Calu3 (cell line): ENCODE data around the gene CDKN3. TPM values are rescaled to one million over a fixed set of nuclear protein-coding genes. Genes with fewer than 3 reads are reported as not detected.

Source experiments
- BruUV-seq: library from RNA; stranded (reverse); fragments of 400-500 nt; replicated peaks from 2 replicates; lab custom pipeline; 2021; lab: Mats Ljungman, UMichigan
- CTCF ChIA-PET: fragments of 300-600 bp; sonication (Branson Sonifier 250); formaldehyde crosslinking; loops from one replicate; lab custom pipeline; 2022; ENCODE audit warnings: antibody characterized with exemption; lab: Charles Lee
- DNase-seq: peaks from one replicate; pipeline ENCODE4 v3.0.0; 2022
- H3K27ac Mint-ChIP-seq: one replicate; pipeline ENCODE4 v1.8.0; 2022; ENCODE audit warnings: mixed read lengths; ENCODE audit not compliant: unreplicated experiment
- H3K27me3 Mint-ChIP-seq: one replicate; pipeline ENCODE4 v1.8.0; 2022; ENCODE audit warnings: mixed read lengths; ENCODE audit not compliant: unreplicated experiment
- H3K36me3 Mint-ChIP-seq: one replicate; pipeline ENCODE4 v1.8.0; 2022; ENCODE audit warnings: mild to moderate bottlenecking, moderate library complexity, mixed read lengths; ENCODE audit not compliant: insufficient read depth, unreplicated experiment
- H3K4me1 Mint-ChIP-seq: one replicate; pipeline ENCODE4 v1.8.0; 2022; ENCODE audit warnings: mild to moderate bottlenecking, low read depth, mixed read lengths; ENCODE audit not compliant: unreplicated experiment
- H3K4me3 Mint-ChIP-seq: one replicate; pipeline ENCODE4 v1.8.0; 2022; ENCODE audit warnings: mild to moderate bottlenecking, low read depth, moderate library complexity, mixed read lengths; ENCODE audit not compliant: unreplicated experiment
- H3K9me3 Mint-ChIP-seq: one replicate; pipeline ENCODE4 v1.8.0; 2022; ENCODE audit warnings: low read depth, mixed read lengths; ENCODE audit not compliant: unreplicated experiment
- CTCF ChIP-seq: fragments of 200-600 bp; IDR thresholded peaks from one replicate; pipeline ENCODE4 v1.8.0; 2022; ENCODE audit warnings: antibody characterized with exemption; ENCODE audit not compliant: unreplicated experiment
- intact Hi-C: fragments of 100-400 bp; cut with micrococcal nuclease; formaldehyde crosslinking; loops from one replicate; pipeline ENCODE4 v1.10.0; 2022; ENCODE audit not compliant: unreplicated experiment
- total RNA-seq: library from RNA; stranded (reverse); gene quantifications from 2 replicates; pipeline ENCODE4 v1.2.3, GENCODE V29; 2022

CDKN3 gene
- total RNA-seq, 1 experiment from 2014 or later: 50.3 TPM

- intact Hi-C loops: no loop called here
- Mint-ChIP-seq H3K4me3 (no peak overlapping the region), H3K27me3 (no peaks in the 10 kb centered on the region), H3K4me1 (peaks cover 27% of the 10 kb centered on the region), H3K9me3 (peaks cover 3% of the 10 kb centered on the region), H3K36me3 (no peaks in the 10 kb centered on the region), H3K27ac (no peak overlapping the region)
- CTCF ChIA-PET: interaction anchor here (0.9 to 1.2 kb wide), 2 partner anchors 8 to 10 kb away, joined by 3 read pairs; no protein-coding TSS in a partner anchor
- BruUV-seq: no TSS peak
- no peak for TF ChIP-seq CTCF
- DNase-seq: no peak
These were observed 40.6 kb upstream of the CDKN3 start for GRCh38 chr14:54356172-54356571.

- CTCF ChIA-PET: no interaction called here
- no peak overlapping the region for H3K4me3 Mint-ChIP-seq
- H3K27ac Mint-ChIP-seq: no peak overlapping the region
- no peaks in the 10 kb centered on the region for H3K9me3 Mint-ChIP-seq
- no peak for TF ChIP-seq CTCF
- H3K4me1 Mint-ChIP-seq: no peaks in the 10 kb centered on the region
- H3K36me3 Mint-ChIP-seq: no peaks in the 10 kb centered on the region
- DNase-seq: no peak
- intact Hi-C loops: no loop called here
- peaks cover 13% of the 10 kb centered on the region for H3K27me3 Mint-ChIP-seq
- BruUV-seq: no TSS peak
These were observed 36.1 kb upstream of the CDKN3 start for GRCh38 chr14:54360667-54361066.

GRCh38 chr14:54362089-54362504 is 34.7 kb upstream of the CDKN3 start:
- Mint-ChIP-seq H3K36me3 (no peaks in the 10 kb centered on the region), H3K4me3 (no peak overlapping the region), H3K4me1 (peaks cover 8% of the 10 kb centered on the region), H3K27ac (no peak overlapping the region), H3K9me3 (no peaks in the 10 kb centered on the region), H3K27me3 (peaks cover 13% of the 10 kb centered on the region)
- CTCF ChIA-PET: no interaction called here
- no TSS peak for BruUV-seq
- DNase-seq: no peak
- intact Hi-C loops: no loop called here
- TF ChIP-seq CTCF: no peak

GRCh38 chr14:54362759-54363437 is 33.9 kb upstream of the CDKN3 start:
- no peak for TF ChIP-seq CTCF
- Mint-ChIP-seq H3K4me3 (no peak overlapping the region), H3K27ac (no peak overlapping the region), H3K9me3 (no peaks in the 10 kb centered on the region), H3K27me3 (peaks cover 13% of the 10 kb centered on the region), H3K36me3 (no peaks in the 10 kb centered on the region), H3K4me1 (peaks cover 15% of the 10 kb centered on the region)
- no peak for DNase-seq
- intact Hi-C loops: no loop called here
- BruUV-seq: no TSS peak
- CTCF ChIA-PET: no interaction called here
